ENCODE measurements around the gene USP24.

USP24 gene

DNA sequence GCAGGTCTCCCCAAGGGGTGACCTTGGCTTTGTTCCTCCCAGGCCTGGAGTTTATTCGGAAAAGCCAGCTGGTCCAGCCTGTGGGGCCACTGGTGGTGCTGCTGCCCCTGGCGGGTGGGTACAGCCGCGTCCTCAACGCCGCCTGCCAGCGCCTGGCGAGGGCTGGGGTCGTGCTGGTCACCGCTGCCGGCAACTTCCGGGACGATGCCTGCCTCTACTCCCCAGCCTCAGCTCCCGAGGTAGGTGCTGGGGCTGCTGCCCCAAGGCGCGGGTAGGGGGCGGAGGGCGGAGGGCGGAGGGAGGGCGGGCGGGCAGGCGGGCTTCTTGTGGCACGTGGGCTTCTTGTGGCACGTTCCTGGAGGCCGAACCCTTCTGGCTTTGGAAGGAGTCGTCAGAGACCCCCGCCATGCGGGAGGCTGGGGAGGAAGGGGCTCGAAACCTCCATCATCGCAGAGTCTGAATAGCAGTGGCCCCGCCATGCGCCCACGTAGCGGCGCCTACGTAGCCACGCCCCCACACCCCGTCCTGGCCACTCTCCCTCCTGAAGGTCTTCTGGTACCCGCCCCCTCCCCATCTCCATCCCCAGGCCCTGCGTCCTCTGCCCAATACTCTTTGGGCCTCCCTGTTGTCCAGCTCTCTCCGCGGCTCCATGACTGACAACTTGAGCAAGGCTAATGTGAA, 159.1 kb downstream of the USP24 start:
- no peak for FAIRE-seq
- DNase-seq (ENCODE audit: low spot score), result no peak

GRCh38 chr1:55055084-55055882, 159.9 kb downstream of the USP24 start:
- FAIRE-seq (no peak), DNase-seq (ENCODE audit: low spot score) (no peak)

- DNase-seq (ENCODE audit: low spot score) (no peak), FAIRE-seq (no peak)
These were observed 160.8 kb downstream of the USP24 start for GRCh38 chr1:55054396-55054795.

GRCh38 chr1:55053265-55053954, 161.8 kb downstream of the USP24 start:
- FAIRE-seq (no peak), DNase-seq (ENCODE audit: low spot score) (no peak)

- FAIRE-seq (no peak), DNase-seq (ENCODE audit: low spot score) (no peak)
These were observed 162.7 kb downstream of the USP24 start for GRCh38 chr1:55052221-55053142.

- FAIRE-seq, result no peak
These were observed 163.5 kb downstream of the USP24 start for GRCh38 chr1:55051621-55052020.

GRCh38 chr1:55051169-55051568, 164.0 kb downstream of the USP24 start:
- FAIRE-seq (no peak), DNase-seq (ENCODE audit: low spot score) (no peak)

More at GRCh38 chr1:55051621-55052020, 163.5 kb downstream of the USP24 start:
- no peak for DNase-seq (ENCODE audit: low spot score)

DNA sequence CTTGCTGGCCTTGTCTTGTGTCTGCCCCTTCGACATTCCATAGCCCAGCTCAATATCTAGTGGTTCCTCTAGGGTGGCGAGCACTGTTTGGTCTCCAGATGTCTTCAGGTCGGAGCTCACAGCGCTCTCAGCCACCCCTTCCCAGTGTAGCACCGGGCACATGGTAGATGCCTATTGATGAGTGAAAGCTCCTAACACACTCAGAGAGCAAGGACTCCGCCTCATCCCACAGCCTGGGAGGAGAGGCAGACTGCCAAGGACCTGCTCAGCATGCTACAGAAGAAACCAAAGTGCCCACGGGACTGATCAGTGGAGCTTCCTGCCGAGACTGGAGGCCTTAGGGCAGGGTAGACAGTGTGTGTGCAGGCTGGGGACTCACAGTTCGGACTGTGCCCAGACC, 164.9 kb downstream of the USP24 start:
- no peak for FAIRE-seq
- no peak for DNase-seq (ENCODE audit: low spot score)

DNA sequence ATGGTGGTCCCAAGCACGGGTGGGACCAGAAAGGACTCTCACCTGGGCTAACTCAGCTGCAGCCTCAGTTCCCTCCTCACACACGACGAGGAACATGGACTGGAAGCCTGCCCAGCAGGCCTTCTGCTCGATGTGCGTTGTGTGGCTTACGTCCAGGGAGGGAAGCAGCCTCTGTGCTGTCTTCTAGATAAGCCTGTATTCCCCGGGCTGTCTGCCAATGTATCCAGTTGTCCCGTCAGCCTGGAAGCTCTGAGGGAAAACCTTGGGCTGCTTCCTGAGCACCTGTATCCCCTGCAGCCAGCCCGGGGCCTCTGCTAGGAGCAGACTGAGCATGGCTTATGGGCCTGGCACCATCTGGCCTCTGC, 165.3 kb downstream of the USP24 start:
- DNase-seq (ENCODE audit: low spot score) (no peak), FAIRE-seq (no peak)

- FAIRE-seq, result no peak
- DNase-seq (ENCODE audit: low spot score), result no peak
These were observed 165.8 kb downstream of the USP24 start for GRCh38 chr1:55049271-55049913.

GRCh38 chr1:55048453-55049270, 166.5 kb downstream of the USP24 start:
- FAIRE-seq, result no peak
- no peak for DNase-seq (ENCODE audit: low spot score)

- no peak for FAIRE-seq
- DNase-seq (ENCODE audit: low spot score), result no peak
These were observed 167.6 kb downstream of the USP24 start for GRCh38 chr1:55047611-55048010.

- FAIRE-seq (no peak), DNase-seq (ENCODE audit: low spot score) (no peak)
These were observed 168.3 kb downstream of the USP24 start for GRCh38 chr1:55046871-55047270.

GRCh38 chr1:55045430-55045829, 169.7 kb downstream of the USP24 start:
- no peak for DNase-seq (ENCODE audit: low spot score)
- FAIRE-seq, result no peak

DNA sequence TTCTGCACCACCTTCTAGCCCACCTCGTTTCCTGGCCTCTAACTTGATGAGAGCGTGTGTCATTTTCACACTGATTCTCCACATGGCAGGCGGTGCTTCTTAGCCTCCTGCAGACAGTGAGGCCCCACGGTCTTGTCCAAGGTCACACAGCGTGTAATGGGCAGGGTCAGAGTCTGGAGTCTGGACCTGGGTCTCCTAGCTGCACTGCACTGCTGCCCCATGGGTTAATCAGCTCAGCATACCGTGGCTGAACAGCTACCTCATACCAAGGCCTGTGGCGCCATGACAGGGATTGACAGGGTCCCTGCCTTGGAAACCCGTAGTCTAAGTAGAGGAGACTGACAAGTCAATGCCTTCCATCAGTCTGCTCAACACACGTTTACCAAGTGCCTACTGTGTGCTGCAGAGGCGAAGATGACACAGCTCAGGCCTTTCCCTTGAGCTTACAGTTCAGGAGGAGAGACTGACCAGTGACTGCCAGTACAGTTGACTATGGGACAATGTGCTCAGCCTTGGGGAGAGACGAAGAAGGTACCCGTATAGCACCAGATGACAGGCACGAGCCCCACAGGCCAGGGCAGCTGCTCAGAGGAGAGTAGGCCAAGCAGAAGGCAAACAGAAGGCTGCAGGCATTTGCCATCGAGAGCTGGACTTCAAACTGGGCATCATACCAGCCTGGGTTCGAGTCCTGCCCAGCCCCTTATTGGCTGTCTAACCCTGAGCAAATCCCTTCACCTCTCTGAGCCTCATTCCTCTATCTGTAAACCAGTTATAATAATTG, 170.4 kb downstream of the USP24 start:
- FAIRE-seq (no peak), DNase-seq (ENCODE audit: low spot score) (no peak)

- no peak for DNase-seq (ENCODE audit: low spot score)
- FAIRE-seq, result no peak
These were observed 171.4 kb downstream of the USP24 start for GRCh38 chr1:55043726-55044125.

DNA sequence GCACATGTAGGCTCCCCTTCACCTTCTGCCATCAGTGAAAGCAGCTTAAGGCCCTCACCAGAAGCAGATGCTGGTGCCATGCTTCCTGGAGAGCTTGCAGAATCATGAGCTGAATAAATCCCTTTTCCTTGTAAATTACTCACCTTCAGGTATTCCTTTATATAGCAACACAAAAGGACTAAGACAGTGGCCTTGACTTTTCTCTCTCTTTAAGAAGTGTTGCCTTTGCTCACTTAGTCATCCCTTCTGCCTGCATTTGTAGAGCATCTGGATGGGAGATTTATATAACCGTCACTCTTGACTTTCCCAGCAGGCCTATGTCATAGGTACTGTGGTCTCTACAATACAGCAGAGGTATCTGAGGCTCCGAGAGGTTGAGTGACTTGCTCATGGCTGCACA, 172.2 kb downstream of the USP24 start:
- DNase-seq (ENCODE audit: low spot score) (no peak), FAIRE-seq (no peak)

DNA sequence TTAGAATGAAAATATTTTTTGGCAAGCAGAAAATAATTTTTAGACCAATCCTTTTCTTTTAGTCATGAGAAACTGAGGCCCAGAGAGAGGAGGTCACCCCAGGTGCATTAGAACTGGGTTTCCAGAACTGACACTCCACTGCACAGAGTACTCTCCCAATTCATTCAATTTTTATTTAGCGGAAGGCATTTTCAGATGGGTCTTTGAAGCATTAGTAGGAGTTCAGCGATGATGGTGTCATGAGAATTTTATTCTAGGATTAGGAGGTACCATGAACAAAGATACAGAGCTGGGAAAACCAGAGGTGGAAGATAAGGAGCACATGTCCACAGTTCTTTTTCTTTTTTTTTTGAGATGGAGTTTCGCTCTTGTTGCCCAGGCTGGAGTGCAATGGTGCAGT, 173.6 kb downstream of the USP24 start:
- no peak for FAIRE-seq
- no peak for DNase-seq (ENCODE audit: low spot score)

GRCh38 chr1:55040933-55041494, 174.2 kb downstream of the USP24 start:
- no peak for FAIRE-seq
- DNase-seq (ENCODE audit: low spot score), result no peak
